GM06990 (cell line): ENCODE measurements around the gene PPDPF.
"Not testable (repeated sequence)": the region's sequence is repeated elsewhere in the genome, so short reads cannot be mapped to it uniquely, and the experiment has no call there.

ENCODE experiments used
- DNase-seq: peaks from one replicate; pipeline ENCODE4 v3.0.0-alpha.2; 2011; ENCODE audit not compliant: insufficient read length; ENCODE audit errors: extremely low read depth
- H3K27me3 ChIP-seq: replicated peaks from 2 replicates; pipeline ENCODE4 v1.6.0; 2011; ENCODE audit warnings: low read length; ENCODE audit not compliant: control insufficient read depth, insufficient read depth
- H3K36me3 ChIP-seq: 2 replicates; pipeline ENCODE4 v1.5.1; 2011; ENCODE audit warnings: low read length; ENCODE audit not compliant: control insufficient read depth, insufficient read depth
- H3K4me3 ChIP-seq: replicated peaks from 2 replicates; pipeline ENCODE4 v1.5.1; 2011; ENCODE audit warnings: low read depth, mild to moderate bottlenecking, control low read depth, low read length
- TF ChIP-seq, protein P1 (sequence below): IDR thresholded peaks from 2 replicates; pipeline ENCODE4 v1.5.1; 2011; ENCODE audit warnings: low read length, control low read depth, mild to moderate bottlenecking, inconsistent platforms; ENCODE audit not compliant: insufficient read depth, poor library complexity, severe bottlenecking

The PPDPF gene

DNA sequence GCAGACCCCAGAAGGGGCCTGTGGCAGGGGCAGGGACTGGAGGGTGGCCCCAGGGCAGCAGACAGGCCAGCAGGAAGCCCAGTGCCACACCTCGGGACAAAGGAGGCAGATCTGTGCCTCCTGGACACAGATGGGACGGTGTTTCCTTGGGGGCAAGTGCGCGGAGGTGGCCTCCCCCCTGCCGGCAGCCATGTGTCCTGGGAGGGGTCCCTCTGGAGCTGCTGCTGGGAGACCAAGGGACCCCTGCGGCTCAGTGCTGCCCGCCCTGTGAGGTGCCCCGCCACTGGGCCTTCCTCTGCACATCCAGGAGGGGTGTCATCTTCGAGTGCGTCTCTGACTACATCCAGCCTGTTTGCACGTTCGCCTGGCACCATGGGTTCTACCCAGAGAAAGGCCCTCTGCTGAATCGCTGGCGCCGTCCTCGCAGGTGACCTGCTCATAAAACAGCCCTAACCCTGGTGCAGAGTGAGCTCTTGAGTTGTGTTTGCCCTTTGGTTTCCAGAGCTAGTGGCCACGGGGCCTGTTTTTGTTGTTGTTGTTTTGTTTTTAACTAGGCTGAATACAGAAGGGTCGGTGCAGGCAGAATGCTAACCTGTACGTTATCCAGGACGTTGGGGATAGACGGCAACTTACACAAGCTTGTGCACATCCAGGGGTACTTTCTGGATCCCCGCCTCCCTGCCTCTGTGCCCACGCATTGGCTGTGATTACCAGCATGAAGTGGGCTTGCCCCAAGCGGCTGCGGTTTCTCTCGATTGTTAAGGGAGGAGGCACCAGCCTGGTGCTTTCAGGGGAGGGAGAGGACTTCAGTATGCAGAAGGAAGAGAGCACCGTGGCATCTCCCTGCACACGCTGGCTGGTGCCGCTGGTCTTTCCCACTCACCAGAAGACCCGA lies 46.8 kb upstream of the PPDPF start:
- peaks cover 5% of the 10 kb centered on the region for H3K27me3 ChIP-seq
- TF ChIP-seq, protein P1, sequence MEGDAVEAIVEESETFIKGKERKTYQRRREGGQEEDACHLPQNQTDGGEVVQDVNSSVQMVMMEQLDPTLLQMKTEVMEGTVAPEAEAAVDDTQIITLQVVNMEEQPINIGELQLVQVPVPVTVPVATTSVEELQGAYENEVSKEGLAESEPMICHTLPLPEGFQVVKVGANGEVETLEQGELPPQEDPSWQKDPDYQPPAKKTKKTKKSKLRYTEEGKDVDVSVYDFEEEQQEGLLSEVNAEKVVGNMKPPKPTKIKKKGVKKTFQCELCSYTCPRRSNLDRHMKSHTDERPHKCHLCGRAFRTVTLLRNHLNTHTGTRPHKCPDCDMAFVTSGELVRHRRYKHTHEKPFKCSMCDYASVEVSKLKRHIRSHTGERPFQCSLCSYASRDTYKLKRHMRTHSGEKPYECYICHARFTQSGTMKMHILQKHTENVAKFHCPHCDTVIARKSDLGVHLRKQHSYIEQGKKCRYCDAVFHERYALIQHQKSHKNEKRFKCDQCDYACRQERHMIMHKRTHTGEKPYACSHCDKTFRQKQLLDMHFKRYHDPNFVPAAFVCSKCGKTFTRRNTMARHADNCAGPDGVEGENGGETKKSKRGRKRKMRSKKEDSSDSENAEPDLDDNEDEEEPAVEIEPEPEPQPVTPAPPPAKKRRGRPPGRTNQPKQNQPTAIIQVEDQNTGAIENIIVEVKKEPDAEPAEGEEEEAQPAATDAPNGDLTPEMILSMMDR: no peak
- DNase-seq: no peak
- H3K36me3 ChIP-seq: no peaks in the 10 kb centered on the region
- no peak overlapping the region for H3K4me3 ChIP-seq

DNA sequence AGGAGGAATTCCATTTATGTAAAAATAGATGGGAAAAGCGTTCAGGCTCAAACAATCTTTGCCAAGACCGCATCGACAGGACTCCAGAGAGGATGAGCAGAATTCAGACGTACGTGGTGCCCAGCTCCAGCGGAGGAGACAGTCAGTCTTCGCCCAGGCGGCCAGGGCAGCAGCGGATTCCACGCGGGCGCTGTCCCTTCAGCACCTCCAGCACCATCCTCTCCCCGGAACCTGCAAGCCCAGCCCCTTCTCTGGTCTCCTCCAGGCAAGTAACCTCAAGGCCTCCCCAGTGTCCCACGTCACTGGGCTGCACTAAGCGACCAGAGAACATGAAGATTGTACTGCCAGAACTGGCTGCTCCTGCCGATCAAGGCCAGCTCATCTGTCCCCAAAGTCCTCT lies 45.4 kb upstream of the PPDPF start:
- TF ChIP-seq, protein P1: no peak
- Histone ChIP-seq H3K4me3 (no peak overlapping the region), H3K27me3 (peaks cover 5% of the 10 kb centered on the region), H3K36me3 (no peaks in the 10 kb centered on the region)
- no peak for DNase-seq

DNA sequence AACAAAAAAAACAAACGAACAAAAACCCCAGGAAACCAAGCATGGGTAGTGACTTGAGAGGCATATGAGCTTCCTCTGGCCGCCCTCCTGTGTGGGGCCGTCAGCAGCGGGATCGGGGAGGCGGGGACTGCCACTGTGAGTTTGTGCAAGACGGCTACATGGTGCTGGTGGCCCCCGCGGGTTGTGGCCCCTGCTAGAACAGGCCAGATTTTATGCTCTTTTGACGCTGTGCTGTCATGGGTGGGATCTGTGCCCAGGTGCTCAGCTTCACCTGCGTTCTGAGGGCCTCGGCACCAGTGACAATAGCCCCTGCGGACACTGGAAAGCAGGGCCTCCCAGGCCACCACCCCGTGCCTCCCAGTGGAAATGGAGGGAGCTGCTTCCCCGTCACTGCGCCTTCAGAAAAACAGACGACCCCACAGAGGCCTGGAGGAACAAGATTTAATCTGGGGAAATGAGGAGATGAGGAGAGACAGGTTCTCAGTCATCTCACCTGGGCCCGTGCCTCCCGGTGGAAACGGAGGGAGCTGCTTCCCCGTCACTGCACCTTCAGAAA lies 43.4 kb upstream of the PPDPF start:
- Histone ChIP-seq H3K27me3 (peaks cover 5% of the 10 kb centered on the region), H3K36me3 (no peaks in the 10 kb centered on the region), H3K4me3 (no peak overlapping the region)
- no peak for DNase-seq
- TF ChIP-seq, protein P1: no peak

DNA sequence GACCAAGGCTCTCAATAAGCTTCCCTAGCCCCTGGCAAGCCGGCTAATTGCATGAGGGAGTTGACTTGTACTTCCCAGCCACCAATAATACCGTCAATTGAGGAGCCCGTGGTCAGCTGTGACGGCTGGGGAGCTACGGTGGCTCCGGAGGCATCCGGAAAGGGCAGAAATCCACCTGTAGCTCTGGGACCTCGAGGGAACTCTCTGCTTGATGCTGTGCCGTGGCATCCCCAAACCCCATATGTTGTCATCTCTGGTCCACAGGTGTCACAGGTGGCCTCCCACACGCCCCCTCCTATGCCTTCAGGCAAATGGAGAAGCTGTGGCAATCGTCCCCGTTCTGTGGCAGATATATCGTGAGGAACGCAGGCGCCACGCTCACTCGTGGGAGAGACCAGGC lies 42.6 kb upstream of the PPDPF start:
- H3K36me3 ChIP-seq: no peaks in the 10 kb centered on the region
- peaks cover 5% of the 10 kb centered on the region for H3K27me3 ChIP-seq
- no peak overlapping the region for H3K4me3 ChIP-seq

DNA sequence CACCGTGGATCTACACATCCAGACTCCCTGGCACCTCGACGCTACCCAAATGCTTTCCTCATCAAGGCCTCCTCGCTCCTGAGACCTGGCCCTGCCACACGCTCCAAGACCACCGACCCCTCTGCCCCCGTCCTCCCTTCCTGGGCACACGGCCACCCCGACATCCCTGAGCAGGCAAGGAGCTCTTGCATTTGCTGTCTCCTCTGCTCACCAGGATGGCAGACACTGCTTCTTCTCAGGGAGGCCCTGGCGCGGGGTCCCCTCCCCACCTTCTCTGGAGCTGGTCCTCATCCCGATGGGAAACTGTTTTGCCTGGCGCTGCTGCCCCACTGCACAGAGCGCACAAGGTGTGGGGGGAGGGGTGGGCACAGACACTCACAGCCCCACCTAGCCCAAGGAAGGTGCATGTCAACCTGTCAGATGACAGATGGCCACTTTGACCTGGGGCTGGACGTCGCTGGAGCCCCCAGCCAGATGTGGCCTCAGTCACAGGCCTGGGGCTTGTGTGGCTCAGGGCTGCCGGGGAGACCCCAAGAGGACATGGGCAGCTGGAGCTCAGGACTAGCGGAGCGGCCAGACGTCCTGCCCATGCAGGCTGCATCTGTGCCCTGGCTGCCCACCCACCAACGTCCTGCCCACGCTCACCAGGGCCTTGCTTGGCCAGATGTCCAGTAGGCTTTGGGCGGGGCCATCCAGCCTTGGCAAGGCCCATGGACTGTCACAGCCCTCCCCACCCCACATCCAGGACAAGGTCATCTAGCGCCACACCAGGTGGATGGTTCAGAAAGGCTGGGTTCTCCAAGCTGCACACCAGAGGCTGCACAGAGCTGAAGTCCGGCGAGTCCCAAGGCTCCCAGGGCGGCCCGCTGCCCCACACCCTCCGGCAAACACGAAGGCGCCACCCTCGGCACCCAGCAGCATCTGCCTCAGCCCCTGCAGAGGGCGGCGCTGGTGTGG lies 41.9 kb upstream of the PPDPF start:
- H3K36me3 ChIP-seq: no peaks in the 10 kb centered on the region
- TF ChIP-seq, protein P1: no peak
- peaks cover 5% of the 10 kb centered on the region for H3K27me3 ChIP-seq
- no peak for DNase-seq
- H3K4me3 ChIP-seq: no peak overlapping the region

More for the DNA sequence above, 42.6 kb upstream of the PPDPF start:
- TF ChIP-seq, protein P1: no peak
- DNase-seq: no peak

DNA sequence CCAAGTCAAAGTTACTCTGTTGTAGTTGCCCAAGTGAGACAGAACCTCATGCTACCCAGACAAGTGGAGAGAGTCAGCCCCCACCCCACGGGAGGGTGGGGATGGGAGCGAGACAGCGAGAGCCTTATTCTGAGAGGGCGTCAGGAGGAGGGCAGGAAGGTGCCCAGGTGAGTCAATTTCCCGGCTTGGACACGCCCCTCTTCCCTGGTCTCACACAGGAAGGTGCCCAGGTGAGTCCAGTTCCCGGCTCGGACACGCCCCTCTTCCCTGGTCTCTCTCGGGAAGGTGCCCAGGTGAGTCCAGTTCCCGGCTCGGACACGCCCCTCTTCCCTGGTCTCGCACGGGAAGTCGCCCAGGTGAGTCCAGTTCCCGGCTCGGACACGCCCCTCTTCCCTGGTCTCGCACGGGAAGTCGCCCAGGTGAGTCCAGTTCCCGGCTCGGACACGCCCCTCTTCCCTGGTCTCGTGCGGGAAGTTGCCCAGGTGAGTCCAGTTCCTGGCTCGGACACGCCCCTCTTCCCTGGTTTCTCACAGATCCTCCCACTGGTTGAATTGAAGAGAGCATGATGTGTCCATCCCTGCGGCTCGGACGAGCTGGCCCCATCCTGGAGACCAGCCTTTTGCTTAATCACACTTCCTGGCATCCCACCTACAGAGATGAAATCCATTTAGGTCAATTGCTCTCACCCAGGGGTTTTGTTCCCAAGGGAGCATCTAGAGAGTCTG lies 40.7 kb upstream of the PPDPF start:
- DNase-seq, H3K4me3 ChIP-seq, H3K27me3 ChIP-seq, H3K36me3 ChIP-seq: not testable (repeated sequence)
